ENCODE measurements around the gene AIFM1.

The AIFM1 gene

DNA sequence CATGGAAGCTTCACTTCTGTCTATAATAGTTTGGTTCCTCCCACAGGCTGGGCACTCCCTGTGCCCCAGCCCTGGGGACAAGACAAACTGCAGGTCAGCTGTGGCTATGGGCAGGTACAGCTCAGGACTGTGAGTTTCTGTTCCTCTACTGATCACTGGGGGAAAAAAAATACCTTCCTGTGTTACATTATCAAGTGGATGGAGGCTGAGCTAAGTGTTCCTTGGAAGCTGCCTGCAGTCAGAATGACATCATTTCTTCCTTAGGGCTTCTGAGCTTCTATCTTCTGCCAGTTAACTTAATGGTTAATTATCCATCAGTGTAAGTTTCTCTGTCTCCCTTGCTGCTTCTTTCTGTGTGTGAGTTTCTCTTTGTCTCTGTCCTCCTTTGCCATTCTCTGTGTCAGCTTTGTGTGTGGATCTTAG, 10.7 kb upstream of the AIFM1 start:
- H3K27ac ChIP-seq, result no peak overlapping the region
- TF ChIP-seq, protein P1, sequence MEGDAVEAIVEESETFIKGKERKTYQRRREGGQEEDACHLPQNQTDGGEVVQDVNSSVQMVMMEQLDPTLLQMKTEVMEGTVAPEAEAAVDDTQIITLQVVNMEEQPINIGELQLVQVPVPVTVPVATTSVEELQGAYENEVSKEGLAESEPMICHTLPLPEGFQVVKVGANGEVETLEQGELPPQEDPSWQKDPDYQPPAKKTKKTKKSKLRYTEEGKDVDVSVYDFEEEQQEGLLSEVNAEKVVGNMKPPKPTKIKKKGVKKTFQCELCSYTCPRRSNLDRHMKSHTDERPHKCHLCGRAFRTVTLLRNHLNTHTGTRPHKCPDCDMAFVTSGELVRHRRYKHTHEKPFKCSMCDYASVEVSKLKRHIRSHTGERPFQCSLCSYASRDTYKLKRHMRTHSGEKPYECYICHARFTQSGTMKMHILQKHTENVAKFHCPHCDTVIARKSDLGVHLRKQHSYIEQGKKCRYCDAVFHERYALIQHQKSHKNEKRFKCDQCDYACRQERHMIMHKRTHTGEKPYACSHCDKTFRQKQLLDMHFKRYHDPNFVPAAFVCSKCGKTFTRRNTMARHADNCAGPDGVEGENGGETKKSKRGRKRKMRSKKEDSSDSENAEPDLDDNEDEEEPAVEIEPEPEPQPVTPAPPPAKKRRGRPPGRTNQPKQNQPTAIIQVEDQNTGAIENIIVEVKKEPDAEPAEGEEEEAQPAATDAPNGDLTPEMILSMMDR (conservative IDR thresholded peaks at IDR 0.05), result no peak

DNA sequence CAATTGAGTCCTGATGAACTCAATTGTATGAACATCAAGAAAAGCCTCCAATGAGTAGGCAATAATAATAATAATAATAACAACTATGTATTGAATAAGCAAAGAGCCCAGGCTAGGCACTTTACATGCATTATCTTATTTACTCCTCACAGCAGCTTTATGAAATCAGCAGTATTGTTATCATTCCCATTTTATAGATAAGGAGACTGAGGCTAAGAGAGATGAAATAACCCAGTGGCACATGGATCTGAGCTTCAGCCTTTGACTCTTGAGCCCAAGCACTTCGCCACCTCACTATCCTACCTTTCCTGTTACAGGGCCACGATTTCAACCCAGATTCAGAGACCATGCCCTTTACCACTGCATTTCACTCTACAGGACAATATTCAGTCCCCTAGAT, 9.3 kb upstream of the AIFM1 start:
- TF ChIP-seq, protein P1 (conservative IDR thresholded peaks at IDR 0.05), result no peak
- H3K27ac ChIP-seq, result no peak overlapping the region

DNA sequence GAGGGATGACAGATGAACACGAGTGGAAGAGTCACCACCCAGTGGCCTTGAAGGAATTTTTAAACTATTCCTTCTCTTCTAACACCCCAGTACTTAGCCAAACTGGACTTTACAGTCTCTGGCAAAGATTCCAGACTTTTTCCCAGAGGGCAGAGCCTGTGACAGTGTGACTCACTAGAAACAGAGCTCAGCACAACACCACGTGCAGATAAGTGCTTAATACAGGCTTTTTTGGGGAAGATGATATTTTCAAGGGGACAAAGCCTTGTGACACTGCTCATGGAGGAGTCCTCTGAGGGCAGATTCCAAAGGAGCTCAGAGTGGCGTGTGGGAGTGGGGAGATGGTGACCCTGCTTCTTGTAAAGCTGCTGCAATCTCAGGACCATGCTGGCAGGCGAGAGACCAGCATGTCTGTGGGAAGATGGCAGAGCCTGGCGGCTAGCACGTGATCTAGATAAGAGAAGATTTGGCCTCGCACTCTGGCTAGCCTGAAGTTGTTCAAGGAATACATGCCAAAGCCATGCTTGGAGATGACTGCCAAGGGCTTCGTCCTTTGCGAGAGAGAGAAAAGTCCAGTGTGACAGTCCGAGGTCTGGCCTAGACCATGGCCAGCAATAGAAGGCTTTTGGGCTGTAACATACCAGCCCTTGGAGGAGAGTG, 8.5 kb upstream of the AIFM1 start:
- TF ChIP-seq, protein P1 (conservative IDR thresholded peaks at IDR 0.05), result no peak
- no peak overlapping the region for H3K27ac ChIP-seq

DNA sequence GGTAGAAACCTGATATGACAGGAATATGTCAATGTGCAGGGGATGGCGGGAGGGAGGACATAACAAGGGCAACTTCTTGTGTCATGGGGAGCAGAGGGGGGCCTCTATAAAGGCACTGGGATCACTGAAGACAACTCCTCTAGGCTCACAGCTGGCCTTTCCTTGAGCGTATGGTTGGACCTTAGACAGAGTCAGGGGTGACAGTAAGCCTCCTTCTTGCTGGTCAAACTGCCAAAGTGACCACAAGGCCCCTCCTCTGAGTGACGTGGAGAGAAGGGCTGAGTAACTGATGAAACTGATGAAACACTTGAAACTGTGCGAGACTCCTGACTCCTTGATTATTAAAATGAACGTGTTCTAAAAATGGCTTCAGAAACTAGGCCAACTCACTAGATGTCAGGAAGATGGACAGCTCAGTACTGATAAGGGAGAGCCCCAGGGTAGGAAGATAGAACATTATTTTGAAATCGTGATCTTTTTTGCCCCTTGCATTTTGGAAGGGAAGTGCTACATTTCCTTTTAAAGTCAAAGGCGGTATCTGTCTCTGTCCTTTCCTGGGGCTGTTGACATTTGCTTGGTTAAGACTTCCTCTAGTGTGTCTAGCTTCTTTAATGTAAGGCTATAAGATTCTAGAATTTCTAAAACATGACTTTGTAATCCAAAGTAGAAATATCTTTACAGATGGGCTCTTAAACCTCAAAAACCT, 7.7 kb upstream of the AIFM1 start:
- H3K27ac ChIP-seq, result no peak overlapping the region
- TF ChIP-seq, protein P1 (conservative IDR thresholded peaks at IDR 0.05), result no peak

DNA sequence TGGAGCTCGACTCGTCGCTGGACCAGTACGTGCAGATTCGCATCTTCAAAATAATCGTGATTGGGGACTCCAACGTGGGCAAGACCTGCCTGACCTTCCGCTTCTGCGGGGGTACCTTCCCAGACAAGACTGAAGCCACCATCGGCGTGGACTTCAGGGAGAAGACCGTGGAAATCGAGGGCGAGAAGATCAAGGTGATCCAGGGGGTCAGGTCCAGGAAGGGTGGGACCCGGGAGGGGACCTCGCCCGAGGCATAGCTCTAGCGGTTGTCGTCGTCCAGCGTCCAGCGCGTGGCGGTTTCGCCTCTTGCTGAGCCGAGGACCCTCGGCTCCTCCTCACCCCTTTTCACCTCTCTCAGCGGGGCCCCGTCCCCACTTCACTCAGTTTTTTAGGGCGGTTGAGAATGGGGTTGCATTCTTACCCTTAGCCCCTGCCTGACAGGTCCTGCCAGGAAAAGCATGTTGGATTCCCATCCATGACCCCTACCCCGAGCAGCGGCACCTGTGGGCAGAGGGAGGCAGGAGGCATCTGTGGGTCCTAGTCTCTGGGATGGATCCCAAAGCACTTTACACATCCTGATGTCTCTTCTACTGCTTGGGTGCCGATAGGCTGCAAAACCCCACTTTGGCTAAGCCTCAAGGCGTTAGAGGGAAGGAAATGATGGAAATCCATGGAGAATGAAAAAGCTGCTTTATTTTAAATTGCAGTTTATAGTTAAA, 6.6 kb upstream of the AIFM1 start:
- H3K27ac ChIP-seq, result no peak overlapping the region
- TF ChIP-seq, protein P1 (conservative IDR thresholded peaks at IDR 0.05), result no peak

DNA sequence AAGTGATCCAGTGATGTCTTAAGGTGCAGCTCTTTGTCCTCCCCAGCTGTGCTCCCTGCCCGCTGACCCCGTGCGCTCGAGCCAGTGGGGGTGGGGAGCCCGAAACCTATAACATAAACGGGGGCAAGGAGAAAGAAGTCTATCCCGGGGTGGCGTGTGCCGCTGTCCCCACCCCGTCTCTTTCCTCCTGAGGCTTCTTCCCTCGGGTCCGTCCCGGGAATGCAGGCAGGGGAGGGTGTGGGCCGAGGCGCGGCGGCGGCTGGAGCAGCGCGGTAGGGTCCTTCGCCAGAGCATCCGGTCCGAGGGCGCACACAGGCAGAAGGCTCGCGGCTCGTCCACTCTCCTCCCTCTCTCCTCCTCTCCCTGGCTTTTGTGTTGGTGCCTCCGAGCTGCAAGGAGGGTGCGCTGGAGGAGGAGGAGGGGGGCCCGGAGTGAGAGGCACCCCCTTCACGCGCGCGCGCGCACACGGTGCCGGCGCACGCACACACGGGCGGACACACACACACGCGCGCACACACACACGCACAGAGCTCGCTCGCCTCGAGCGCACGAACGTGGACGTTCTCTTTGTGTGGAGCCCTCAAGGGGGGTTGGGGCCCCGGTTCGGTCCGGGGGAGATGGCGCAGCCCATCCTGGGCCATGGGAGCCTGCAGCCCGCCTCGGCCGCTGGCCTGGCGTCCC, 5.9 kb upstream of the AIFM1 start, which contains the start of gene RAB33A:
Gene RAB33A, plus strand, starts transcription at position 517 of the 681 bp plus-strand sequence. Its CDS starts 101 bp downstream, at position 618.
- TF ChIP-seq, protein P1 (conservative IDR thresholded peaks at IDR 0.05), result no peak
- H3K27ac ChIP-seq, result peak within 1 kb of the TSS; percentile 41; the same call in 1 of the 2 replicates
